Osteocyte (in vitro differentiated cells): ENCODE data around the gene HTR3A. TPM values are rescaled to one million over a fixed set of nuclear protein-coding genes. Genes with fewer than 3 reads are reported as not detected.

ENCODE experiments used
- DNase-seq: peaks from one replicate; pipeline ENCODE4 v3.0.0; 2021; ENCODE audit warnings: mixed read lengths; ENCODE audit not compliant: unreplicated experiment; ENCODE audit errors: extremely low spot score
- H3K27ac Mint-ChIP-seq: one replicate; pipeline ENCODE4 v1.8.0; 2021; ENCODE audit warnings: mild to moderate bottlenecking, mixed read lengths; ENCODE audit not compliant: unreplicated experiment
- H3K27me3 Mint-ChIP-seq: one replicate; pipeline ENCODE4 v1.8.0; 2021; ENCODE audit warnings: mixed read lengths; ENCODE audit not compliant: unreplicated experiment
- H3K36me3 Mint-ChIP-seq: one replicate; pipeline ENCODE4 v1.8.0; 2021; ENCODE audit warnings: mixed read lengths; ENCODE audit not compliant: unreplicated experiment
- H3K4me1 Mint-ChIP-seq: one replicate; pipeline ENCODE4 v1.8.0; 2021; ENCODE audit warnings: mixed read lengths; ENCODE audit not compliant: unreplicated experiment
- H3K4me3 Mint-ChIP-seq: one replicate; pipeline ENCODE4 v1.8.0; 2021; ENCODE audit warnings: mild to moderate bottlenecking, moderate library complexity, mixed read lengths; ENCODE audit not compliant: unreplicated experiment
- H3K9me3 Mint-ChIP-seq: one replicate; pipeline ENCODE4 v1.8.0; 2021; ENCODE audit warnings: mixed read lengths; ENCODE audit not compliant: unreplicated experiment
- CTCF ChIP-seq: fragments of 200-600 bp; sonication (generic); IDR thresholded peaks from 2 replicates; pipeline ENCODE4 v1.5.0; 2021; ENCODE audit warnings: antibody characterized with exemption, mild to moderate bottlenecking, moderate library complexity
- total RNA-seq: library from RNA; stranded (reverse); gene quantifications from 2 replicates; pipeline ENCODE4 v1.2.1, GENCODE V29; 2021

Gene HTR3A
- total RNA-seq, 1 donor from 2014 or later, result not detected

GRCh38 chr11:114011443-114011842 is 36.5 kb downstream of the HTR3A start:
- H3K4me3 Mint-ChIP-seq, result no peak overlapping the region
- no peak for DNase-seq
- H3K36me3 Mint-ChIP-seq, result no peaks in the 10 kb centered on the region
- TF ChIP-seq CTCF, result no peak
- peaks cover 53% of the 10 kb centered on the region for H3K27me3 Mint-ChIP-seq
- no peak overlapping the region for H3K27ac Mint-ChIP-seq
- H3K9me3 Mint-ChIP-seq, result no peaks in the 10 kb centered on the region
- no peaks in the 10 kb centered on the region for H3K4me1 Mint-ChIP-seq

- H3K27ac Mint-ChIP-seq, result no peak overlapping the region
These were observed 40.2 kb downstream of the HTR3A start for GRCh38 chr11:114015117-114015516.

GRCh38 chr11:114016986-114017385 is 42.1 kb downstream of the HTR3A start:
- no peaks in the 10 kb centered on the region for H3K4me1 Mint-ChIP-seq

More at GRCh38 chr11:114015117-114015516, 40.2 kb downstream of the HTR3A start:
- Mint-ChIP-seq H3K4me3 (no peak overlapping the region), H3K9me3 (no peaks in the 10 kb centered on the region), H3K4me1 (no peaks in the 10 kb centered on the region), H3K27me3 (peaks cover 32% of the 10 kb centered on the region), H3K36me3 (no peaks in the 10 kb centered on the region)
- DNase-seq, result no peak
- no peak for TF ChIP-seq CTCF

GRCh38 chr11:114017723-114018122 is 42.8 kb downstream of the HTR3A start:
- no peaks in the 10 kb centered on the region for H3K9me3 Mint-ChIP-seq
- no peak for TF ChIP-seq CTCF
- H3K27me3 Mint-ChIP-seq, result peaks cover 23% of the 10 kb centered on the region
- no peak overlapping the region for H3K27ac Mint-ChIP-seq
- no peak for DNase-seq
- H3K4me1 Mint-ChIP-seq, result no peaks in the 10 kb centered on the region
- H3K4me3 Mint-ChIP-seq, result no peak overlapping the region
- H3K36me3 Mint-ChIP-seq, result no peaks in the 10 kb centered on the region

More at GRCh38 chr11:114016986-114017385, 42.1 kb downstream of the HTR3A start:
- Mint-ChIP-seq H3K36me3 (no peaks in the 10 kb centered on the region), H3K27ac (no peak overlapping the region), H3K9me3 (no peaks in the 10 kb centered on the region), H3K27me3 (peaks cover 25% of the 10 kb centered on the region), H3K4me3 (no peak overlapping the region)
- TF ChIP-seq CTCF, result no peak
- DNase-seq, result no peak

GRCh38 chr11:114019046-114019445 is 44.1 kb downstream of the HTR3A start:
- H3K27ac Mint-ChIP-seq, result no peak overlapping the region
- H3K27me3 Mint-ChIP-seq, result peaks cover 25% of the 10 kb centered on the region
- TF ChIP-seq CTCF, result no peak
- no peak overlapping the region for H3K4me3 Mint-ChIP-seq
- H3K36me3 Mint-ChIP-seq, result no peaks in the 10 kb centered on the region
- H3K4me1 Mint-ChIP-seq, result no peaks in the 10 kb centered on the region
- no peaks in the 10 kb centered on the region for H3K9me3 Mint-ChIP-seq
- no peak for DNase-seq
